Measurements from ENCODE around the gene TMPRSS3.

TMPRSS3 gene

GRCh38 chr21:42406866-42407265 lies 11.0 kb upstream of the TMPRSS3 start:
- no peak for DNase-seq

GRCh38 chr21:42406201-42406621 lies 10.4 kb upstream of the TMPRSS3 start:
- DNase-seq: no peak

- DNase-seq: no peak
Observed at GRCh38 chr21:42405064-42406013, 9.5 kb upstream of the TMPRSS3 start.

GRCh38 chr21:42404539-42404938 lies 8.7 kb upstream of the TMPRSS3 start:
- no peak for DNase-seq

- DNase-seq: no peak
Observed at GRCh38 chr21:42403611-42404231, 7.9 kb upstream of the TMPRSS3 start, which contains the start of gene UBASH3A. TSS of gene UBASH3A (plus strand) at chr21:42403902. CDS start at chr21:42403946, 44 bp downstream.

GRCh38 chr21:42401820-42402251 lies 6.0 kb upstream of the TMPRSS3 start:
- no peak for DNase-seq

GRCh38 chr21:42401154-42401553 lies 5.3 kb upstream of the TMPRSS3 start:
- no peak for DNase-seq

- no peak for DNase-seq
Observed at GRCh38 chr21:42400525-42400924, 4.7 kb upstream of the TMPRSS3 start.

- DNase-seq: no peak
Observed at GRCh38 chr21:42398436-42399028, 2.7 kb upstream of the TMPRSS3 start.

- no peak for DNase-seq
Observed at GRCh38 chr21:42397746-42398394, 2.0 kb upstream of the TMPRSS3 start.

GRCh38 chr21:42396799-42397745 lies 1.2 kb upstream of the TMPRSS3 start:
- DNase-seq: no peak

- no peak for DNase-seq
Observed at GRCh38 chr21:42395302-42395701, 550 bp downstream of the TMPRSS3 start.

GRCh38 chr21:42393443-42393950 lies 2.4 kb downstream of the TMPRSS3 start:
- no peak for DNase-seq

- no peak for DNase-seq
Observed at GRCh38 chr21:42392731-42393442, 3.0 kb downstream of the TMPRSS3 start.

GRCh38 chr21:42391297-42391696 lies 4.6 kb downstream of the TMPRSS3 start:
- no peak for DNase-seq

GRCh38 chr21:42390696-42391095 lies 5.2 kb downstream of the TMPRSS3 start:
- DNase-seq: no peak

GRCh38 chr21:42390193-42390592 lies 5.7 kb downstream of the TMPRSS3 start:
- no peak for DNase-seq

- no peak for DNase-seq
Observed at GRCh38 chr21:42389449-42389835, 6.4 kb downstream of the TMPRSS3 start.

GRCh38 chr21:42388740-42389448 lies 7.0 kb downstream of the TMPRSS3 start:
- DNase-seq: no peak

- DNase-seq: no peak
Observed at GRCh38 chr21:42387843-42388340, 8.0 kb downstream of the TMPRSS3 start.
